Omental fat pad (tissue), 4 donors: ENCODE results near the gene MAP4K4. TPM values are rescaled to one million over a fixed set of nuclear protein-coding genes. Genes with fewer than 3 reads are reported as not detected.

Experiments
- ATAC-seq: fragments of 150-250 bp; one replicate; pipeline ENCODE4 v1.9.1; 2016; ENCODE audit warnings: mild to moderate bottlenecking, moderate library complexity; ENCODE audit not compliant: low FRiP score
- DNase-seq: peaks from one replicate; pipeline ENCODE4 v3.0.0-alpha.2; 2019; ENCODE audit warnings: low spot score
- total RNA-seq, 4 donors: library from RNA; depleted of rRNA; stranded (reverse); fragments of >200 nt; gene quantifications; one replicate each; pipeline ENCODE4 v1.1.0, GENCODE V29; 2016
- TF ChIP-seq, protein P1 (sequence below), 3 donors: fragments of 450-650 bp; IDR thresholded peaks; one replicate each; pipeline ENCODE4 v1.5.1; 2016 to 2017; ENCODE audit warnings: antibody characterized with exemption in 3 of 3, mild to moderate bottlenecking in 3 of 3, moderate library complexity in 2 of 3

Gene MAP4K4
- total RNA-seq, 4 donors from 2014 or later = 85.9 to 199 (median 110) TPM

DNA sequence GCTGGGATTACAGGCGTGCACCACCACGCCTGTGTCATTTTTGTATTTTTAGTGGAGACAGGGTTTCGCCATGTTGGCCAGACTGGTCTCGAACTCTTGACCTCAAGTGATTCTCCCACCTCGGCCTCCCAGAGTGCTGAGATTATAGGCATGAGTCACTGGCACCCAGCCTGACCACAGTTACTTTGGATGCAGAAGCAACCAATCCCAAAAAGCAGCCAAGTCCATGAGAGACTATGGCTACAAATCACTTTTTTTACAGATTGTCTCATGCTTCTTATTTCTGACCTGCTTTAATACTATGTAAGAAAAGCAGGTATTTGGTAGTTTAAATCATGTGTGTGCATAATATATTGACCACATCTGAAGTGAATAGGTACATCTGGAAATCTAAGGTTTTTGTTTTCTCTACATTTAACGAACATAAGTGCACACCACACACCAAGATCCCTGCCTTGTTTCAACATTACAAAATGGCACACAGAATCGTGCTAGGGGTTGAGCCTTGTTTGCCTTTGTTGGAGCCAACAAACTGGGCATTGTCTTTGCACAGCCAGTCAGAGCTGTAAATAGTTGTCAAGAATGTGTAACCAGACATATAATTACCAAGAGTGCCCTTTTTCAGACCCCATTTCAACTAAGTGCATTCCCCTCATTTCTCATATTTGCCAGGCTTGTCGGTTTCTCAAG, 18.3 kb upstream of the MAP4K4 start:
- TF ChIP-seq, protein P1, sequence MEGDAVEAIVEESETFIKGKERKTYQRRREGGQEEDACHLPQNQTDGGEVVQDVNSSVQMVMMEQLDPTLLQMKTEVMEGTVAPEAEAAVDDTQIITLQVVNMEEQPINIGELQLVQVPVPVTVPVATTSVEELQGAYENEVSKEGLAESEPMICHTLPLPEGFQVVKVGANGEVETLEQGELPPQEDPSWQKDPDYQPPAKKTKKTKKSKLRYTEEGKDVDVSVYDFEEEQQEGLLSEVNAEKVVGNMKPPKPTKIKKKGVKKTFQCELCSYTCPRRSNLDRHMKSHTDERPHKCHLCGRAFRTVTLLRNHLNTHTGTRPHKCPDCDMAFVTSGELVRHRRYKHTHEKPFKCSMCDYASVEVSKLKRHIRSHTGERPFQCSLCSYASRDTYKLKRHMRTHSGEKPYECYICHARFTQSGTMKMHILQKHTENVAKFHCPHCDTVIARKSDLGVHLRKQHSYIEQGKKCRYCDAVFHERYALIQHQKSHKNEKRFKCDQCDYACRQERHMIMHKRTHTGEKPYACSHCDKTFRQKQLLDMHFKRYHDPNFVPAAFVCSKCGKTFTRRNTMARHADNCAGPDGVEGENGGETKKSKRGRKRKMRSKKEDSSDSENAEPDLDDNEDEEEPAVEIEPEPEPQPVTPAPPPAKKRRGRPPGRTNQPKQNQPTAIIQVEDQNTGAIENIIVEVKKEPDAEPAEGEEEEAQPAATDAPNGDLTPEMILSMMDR (IDR thresholded peaks at IDR 0.05) = no peak
- no peak for DNase-seq
- no peak for ATAC-seq

DNA sequence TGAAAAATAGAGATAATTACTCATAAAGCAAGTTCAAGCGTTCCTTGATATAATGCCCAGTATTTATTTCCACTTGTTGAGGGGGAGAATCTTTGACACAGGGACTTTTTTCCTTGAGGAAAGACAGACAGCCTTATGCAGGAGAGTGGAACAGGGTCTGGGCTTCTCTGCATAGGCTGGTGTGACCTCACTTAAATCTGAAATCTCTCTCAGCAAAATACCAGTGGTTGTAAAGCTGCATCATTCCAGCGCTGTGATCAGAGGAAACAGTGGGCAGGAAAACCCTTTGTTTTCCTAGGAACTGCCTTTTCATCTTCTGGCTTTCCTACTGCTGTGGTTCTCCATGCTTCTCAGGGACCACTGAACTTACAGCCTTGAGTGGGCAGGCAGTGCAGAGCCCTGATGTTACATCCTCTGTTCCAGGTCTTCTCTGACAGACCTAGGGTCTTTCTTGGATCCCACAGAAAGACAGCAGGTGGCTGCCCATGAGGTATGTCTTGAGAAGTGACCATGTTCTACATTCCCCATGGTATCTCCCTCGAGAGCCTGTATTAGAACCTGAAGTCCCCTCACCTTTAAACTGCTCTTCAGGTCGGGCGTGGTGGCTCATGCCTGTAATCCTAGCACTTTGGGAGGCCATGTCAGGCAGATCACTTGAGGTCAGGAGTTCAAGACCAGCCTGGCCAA, 17.6 kb upstream of the MAP4K4 start:
- DNase-seq (no peak), ATAC-seq (no peak)
- TF ChIP-seq, protein P1 (IDR thresholded peaks at IDR 0.05) = no peak

DNA sequence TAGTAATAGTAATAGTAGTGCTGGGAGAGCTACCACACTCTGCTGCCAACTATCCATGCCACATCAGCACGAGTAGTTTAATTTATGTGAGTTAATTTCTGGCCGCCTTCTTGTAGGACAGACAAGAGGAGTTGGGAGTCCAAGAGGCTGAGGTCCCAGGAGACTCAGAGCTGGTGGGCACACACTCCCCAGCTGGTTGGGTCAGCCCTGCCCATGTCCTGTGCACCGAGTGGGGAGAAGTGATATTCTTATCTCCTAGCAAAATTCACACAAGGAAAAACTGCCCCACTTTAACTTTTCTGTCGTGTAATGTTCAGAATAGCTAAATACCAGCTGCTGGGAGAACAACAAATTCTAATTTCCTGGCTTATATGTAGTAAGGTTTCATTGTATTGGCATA, 15.2 kb upstream of the MAP4K4 start:
- ATAC-seq (no peak), DNase-seq (no peak)
- TF ChIP-seq, protein P1 (IDR thresholded peaks at IDR 0.05) = no peak

DNA sequence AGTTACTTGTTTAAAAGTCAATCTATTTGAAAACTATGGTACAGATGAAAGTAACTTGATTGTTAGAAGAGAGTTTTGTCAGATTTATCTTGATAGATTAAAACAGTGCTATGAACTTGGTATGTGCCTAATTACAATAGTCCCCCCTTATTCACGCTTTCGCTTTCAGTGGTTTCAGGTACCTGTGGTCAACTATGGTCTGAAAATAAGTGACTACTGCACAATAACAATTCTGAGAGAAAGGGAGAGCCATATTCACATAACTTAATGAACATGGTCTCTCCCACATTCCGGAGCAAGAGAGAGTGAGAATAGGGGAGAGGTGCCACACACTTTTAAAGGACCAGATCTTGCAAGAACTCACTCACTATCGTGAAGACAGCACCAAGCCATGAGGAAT, 13.2 kb upstream of the MAP4K4 start:
- DNase-seq = no peak
- TF ChIP-seq, protein P1 (IDR thresholded peaks at IDR 0.05) = no peak
- no peak for ATAC-seq

DNA sequence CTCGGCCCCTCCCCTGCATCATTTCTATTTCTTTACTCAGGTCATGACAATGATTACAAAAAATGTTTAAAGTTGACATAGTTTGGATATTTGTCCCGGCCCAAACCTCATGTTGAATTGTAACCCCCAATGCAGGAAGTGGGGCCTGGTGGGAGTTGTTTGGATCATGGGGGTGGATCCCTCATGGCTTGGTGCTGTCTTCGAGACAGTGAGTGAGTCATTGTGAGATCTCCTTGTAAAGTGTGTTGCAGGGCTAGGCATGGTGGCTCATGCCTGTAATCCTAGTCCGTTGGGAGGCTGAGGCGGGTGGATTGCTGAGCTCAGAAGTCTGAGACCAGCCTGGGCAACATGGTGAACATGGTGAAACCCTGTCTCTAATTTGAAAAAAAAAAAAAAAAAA, 9.2 kb upstream of the MAP4K4 start:
- no peak for DNase-seq
- TF ChIP-seq, protein P1 (IDR thresholded peaks at IDR 0.05) = no peak
- no peak for ATAC-seq

DNA sequence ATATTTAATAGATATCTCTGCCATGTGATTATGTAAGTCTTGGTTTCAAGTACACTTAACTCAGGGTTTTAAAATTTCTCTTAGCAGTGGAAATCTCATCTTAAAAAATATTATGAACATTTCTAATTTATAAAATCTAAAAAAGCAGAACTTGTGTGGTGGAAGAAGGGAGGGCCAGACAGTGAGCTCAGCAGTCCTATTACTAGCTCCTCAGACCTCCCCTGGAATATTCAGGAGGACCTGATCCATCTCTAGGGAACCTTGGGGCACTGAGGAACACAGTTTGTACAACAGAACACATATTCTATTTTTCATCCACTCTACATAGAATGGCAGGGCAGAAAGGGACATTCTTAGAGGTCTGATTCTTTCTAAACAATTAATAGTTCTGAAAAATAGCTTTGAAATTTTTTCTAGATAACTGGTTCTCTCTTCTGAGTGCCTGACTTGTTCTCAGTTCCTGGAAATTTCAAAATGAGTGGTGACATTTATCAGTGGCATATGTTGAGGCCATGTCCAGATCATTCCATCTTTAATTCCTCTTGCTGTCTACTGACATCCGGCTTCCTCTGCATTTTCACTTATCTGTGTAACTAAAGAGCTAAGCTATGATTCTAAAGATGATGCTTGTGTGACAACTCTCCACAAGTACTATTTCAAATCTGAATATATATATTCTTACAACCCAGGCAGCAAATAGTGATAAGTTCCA, 8.2 kb upstream of the MAP4K4 start:
- ATAC-seq (no peak), DNase-seq (no peak)
- TF ChIP-seq, protein P1 (IDR thresholded peaks at IDR 0.05) = no peak
